ENCODE measurements around the gene RBM8A.

The RBM8A gene

GRCh38 chr1:145912128-145912641 lies 15.1 kb downstream of the RBM8A start:
- no peak for FAIRE-seq

GRCh38 chr1:145908653-145909052 lies 18.6 kb downstream of the RBM8A start:
- no peak for FAIRE-seq

GRCh38 chr1:145906954-145907753 lies 20.1 kb downstream of the RBM8A start:
- FAIRE-seq, result no peak

- FAIRE-seq, result no peak
Measured at GRCh38 chr1:145901312-145902021, 25.8 kb downstream of the RBM8A start.

- no peak for FAIRE-seq
Measured at GRCh38 chr1:145898756-145899155, 28.5 kb downstream of the RBM8A start.

GRCh38 chr1:145897969-145898368 lies 29.3 kb downstream of the RBM8A start:
- FAIRE-seq, result no peak

- no peak for FAIRE-seq
Measured at GRCh38 chr1:145895471-145895870, 31.8 kb downstream of the RBM8A start.

GRCh38 chr1:145893306-145894055 lies 33.8 kb downstream of the RBM8A start:
- FAIRE-seq, result no peak

GRCh38 chr1:145892486-145893087 lies 34.7 kb downstream of the RBM8A start:
- no peak for FAIRE-seq

GRCh38 chr1:145891587-145892485 lies 35.4 kb downstream of the RBM8A start:
- FAIRE-seq, result peak; percentile 97

GRCh38 chr1:145891143-145891542 lies 36.1 kb downstream of the RBM8A start:
- FAIRE-seq, result no peak

- no peak for FAIRE-seq
Measured at GRCh38 chr1:145889722-145890121, 37.6 kb downstream of the RBM8A start.

- FAIRE-seq, result no peak
Measured at GRCh38 chr1:145887631-145888030, 39.7 kb downstream of the RBM8A start.

GRCh38 chr1:145886816-145887215 lies 40.5 kb downstream of the RBM8A start:
- no peak for FAIRE-seq

- no peak for FAIRE-seq
Measured at GRCh38 chr1:145886390-145886789, 40.9 kb downstream of the RBM8A start.

- no peak for FAIRE-seq
Measured at GRCh38 chr1:145885738-145886287, 41.5 kb downstream of the RBM8A start, which contains the start of gene ANKRD35. Gene ANKRD35 (minus strand): TSS chr1:145885866. CDS start chr1:145885758, 108 bp downstream.

GRCh38 chr1:145884675-145885074 lies 42.6 kb downstream of the RBM8A start:
- FAIRE-seq, result no peak

GRCh38 chr1:145879775-145880174 lies 47.5 kb downstream of the RBM8A start:
- no peak for FAIRE-seq

GRCh38 chr1:145878724-145879123 lies 48.6 kb downstream of the RBM8A start:
- FAIRE-seq, result no peak

- no peak for FAIRE-seq
Measured at GRCh38 chr1:145877923-145878486, 49.3 kb downstream of the RBM8A start.

GRCh38 chr1:145874646-145875045 lies 52.6 kb downstream of the RBM8A start:
- no peak for FAIRE-seq
